A549 (cell line): ENCODE results near the gene CCR5. TPM values are rescaled to one million over a fixed set of nuclear protein-coding genes. Genes with fewer than 3 reads are reported as not detected.

Experiments
- ATAC-seq, 2 experiments: fragments of 200-7000 bp in 1 of 2; fragments of >200 bp in 1 of 2; cut with Nextera tagmentation in 1 of 2; cut with Tn5 transposase in 1 of 2; 3 replicates each; pipeline versions ENCODE4 v1.8.0 to v1.9.1; 2018 to 2020; ENCODE audit warnings: mild to moderate bottlenecking in 1 of 2, moderate library complexity in 1 of 2
- CTCF ChIA-PET: fragments of 300-600 bp; sonication (Branson Sonifier 250); formaldehyde crosslinking; extraction: SDS; loops from one replicate; lab custom pipeline; 2021; ENCODE audit warnings: antibody characterized with exemption, inconsistent platforms; lab: Yijun Ruan, JAX
- POLR2A ChIA-PET: fragments of 350-600 bp; formaldehyde crosslinking; extraction: SDS; loops from one replicate; lab custom pipeline; 2021; ENCODE audit warnings: antibody characterized with exemption, inconsistent platforms; lab: Yijun Ruan, JAX
- DNase-seq, 2 experiments: peaks; one replicate each; pipeline versions ENCODE4 v3.0.0 to v3.0.0-alpha.2; 2011 to 2016; ENCODE audit warnings: low read depth in 1 of 2, low spot score in 1 of 2
- FAIRE-seq: peaks from 2 replicates; lab custom pipeline; 2011; peaks lifted over from hg19 to GRCh38; lab: Jason Lieb, UNC
- H3K27ac ChIP-seq, 2 experiments: fragments of >200 bp; sonication (Bioruptor Twin); formaldehyde crosslinking; 3 replicates each; pipeline ENCODE4 v1.5.1; 2016 to 2017
- H3K4me1 ChIP-seq: fragments of >200 bp; sonication (Bioruptor Twin); formaldehyde crosslinking; 3 replicates; pipeline ENCODE4 v1.6.1; 2016
- H3K4me2 ChIP-seq: fragments of >200 bp; sonication (Bioruptor Twin); formaldehyde crosslinking; 3 replicates; pipeline ENCODE4 v1.6.1; 2016
- H3K4me3 ChIP-seq: fragments of >200 bp; sonication (Bioruptor Twin); formaldehyde crosslinking; 3 replicates; pipeline ENCODE4 v1.5.1; 2016
- H3K9me3 ChIP-seq: fragments of >200 bp; sonication (Bioruptor Twin); formaldehyde crosslinking; 3 replicates; pipeline ENCODE4 v1.6.1; 2016
- CEBPB ChIP-seq, 2 experiments: fragments of >200 bp in 1 of 2; sonication (Bioruptor Twin) in 1 of 2; formaldehyde crosslinking in 1 of 2; IDR thresholded peaks; 2 replicates each; pipeline ENCODE4 v1.6.1; 2012 to 2016
- CHD2 ChIP-seq: fragments of 150-350 bp; IDR thresholded peaks from 2 replicates; pipeline ENCODE4 v1.6.1; 2014; ENCODE audit warnings: low read length; ENCODE audit not compliant: partially characterized antibody
- CHD4 ChIP-seq: fragments of 200-600 bp; sonication (generic); IDR thresholded peaks from 2 replicates; pipeline ENCODE4 v1.6.1; 2016; ENCODE audit warnings: antibody characterized with exemption, mild to moderate bottlenecking, borderline replicate concordance
- EHMT2 ChIP-seq: fragments of 200-600 bp; sonication (generic); IDR thresholded peaks from 2 replicates; pipeline ENCODE4 v1.6.1; 2016; ENCODE audit warnings: antibody characterized with exemption, low read depth, mild to moderate bottlenecking, moderate library complexity
- EP300 ChIP-seq, 2 experiments: fragments of >200 bp; sonication (Bioruptor Twin); formaldehyde crosslinking; IDR thresholded peaks; 2 replicates in 1 of 2; 3 replicates in 1 of 2; pipeline ENCODE4 v1.6.1; 2016 to 2017
- ESRRA ChIP-seq: fragments of 150-350 bp; IDR thresholded peaks from 2 replicates; pipeline ENCODE4 v1.6.1; 2014; ENCODE audit warnings: mild to moderate bottlenecking, low read length, borderline replicate concordance
- FOSB ChIP-seq: fragments of 250-450 bp; sonication (Bioruptor Pico); IDR thresholded peaks from 2 replicates; pipeline ENCODE4 v1.5.0; 2020; ENCODE audit warnings: mild to moderate bottlenecking, moderate library complexity
- FOSL2 ChIP-seq, 2 experiments: fragments of 450-650 bp in 1 of 2; fragments of >200 bp in 1 of 2; sonication (Bioruptor Twin) in 1 of 2; formaldehyde crosslinking; IDR thresholded peaks; 2 replicates each; pipeline versions ENCODE4 v1.5.0 to v1.6.1; 2016 to 2020; ENCODE audit warnings: mild to moderate bottlenecking in 1 of 2, moderate library complexity in 1 of 2
- FOXS1 ChIP-seq: fragments of 250-450 bp; sonication (Bioruptor Pico); IDR thresholded peaks from 2 replicates; pipeline ENCODE4 v1.5.0; 2020; ENCODE audit warnings: mild to moderate bottlenecking, moderate library complexity
- GATA3 ChIP-seq: IDR thresholded peaks from 2 replicates; pipeline ENCODE4 v1.6.1; 2012; ENCODE audit warnings: borderline replicate concordance
- HDAC2 ChIP-seq: fragments of 200-600 bp; sonication (generic); IDR thresholded peaks from 2 replicates; pipeline ENCODE4 v1.6.1; 2016
- HOXA7 ChIP-seq: fragments of 250-450 bp; sonication (Bioruptor Pico); IDR thresholded peaks from 2 replicates; pipeline ENCODE4 v1.5.0; 2020; ENCODE audit warnings: mild to moderate bottlenecking, moderate library complexity
- HOXB5 ChIP-seq: fragments of 250-450 bp; sonication (Bioruptor Pico); IDR thresholded peaks from 2 replicates; pipeline ENCODE4 v1.5.0; 2020; ENCODE audit warnings: mild to moderate bottlenecking, moderate library complexity
- JUNB ChIP-seq: fragments of >200 bp; sonication (Bioruptor Twin); formaldehyde crosslinking; IDR thresholded peaks from 2 replicates; pipeline ENCODE4 v1.6.1; 2016
- KDM1A ChIP-seq: fragments of 200-600 bp; sonication (generic); IDR thresholded peaks from 2 replicates; pipeline ENCODE4 v1.6.1; 2016; ENCODE audit warnings: low read depth, mild to moderate bottlenecking
- MAFK ChIP-seq: fragments of 450-650 bp; IDR thresholded peaks from 2 replicates; pipeline ENCODE4 v1.6.1; 2014; ENCODE audit not compliant: partially characterized antibody
- NFE2L2 ChIP-seq: fragments of 150-350 bp; conservative IDR thresholded peaks from 2 replicates; pipeline ENCODE4 v1.6.1; 2014; ENCODE audit warnings: low read length
- NPAS2 ChIP-seq: fragments of 250-450 bp; sonication (Bioruptor Pico); IDR thresholded peaks from 2 replicates; pipeline ENCODE4 v1.8.0; 2022; ENCODE audit warnings: mild to moderate bottlenecking, moderate library complexity, borderline replicate concordance
- POLR2A ChIP-seq: IDR thresholded peaks from 2 replicates; pipeline ENCODE4 v1.6.1; 2012; ENCODE audit warnings: mild to moderate bottlenecking, low read length
- POLR2AphosphoS2 ChIP-seq: conservative IDR thresholded peaks from 2 replicates; pipeline ENCODE4 v1.6.1; 2012; ENCODE audit warnings: low read length, improper control_type of control experiment, inconsistent platforms
- RAD21 ChIP-seq, 2 experiments: fragments of >200 bp in 1 of 2; sonication (Bioruptor Twin) in 1 of 2; formaldehyde crosslinking in 1 of 2; IDR thresholded peaks in 1 of 2; conservative IDR thresholded peaks in 1 of 2; 2 replicates in 1 of 2; 3 replicates in 1 of 2; pipeline ENCODE4 v1.6.1; 2012 to 2018; ENCODE audit warnings: inconsistent platforms in 1 of 2
- RARB ChIP-seq: fragments of 250-450 bp; sonication (Bioruptor Pico); IDR thresholded peaks from 2 replicates; pipeline ENCODE4 v1.8.0; 2021; ENCODE audit warnings: mild to moderate bottlenecking, moderate library complexity
- RCOR1 ChIP-seq: fragments of 150-350 bp; IDR thresholded peaks from 2 replicates; pipeline ENCODE4 v1.6.1; 2014; ENCODE audit warnings: antibody characterized with exemption, low read length, low read depth
- SMC3 ChIP-seq: fragments of >200 bp; sonication (Bioruptor Twin); formaldehyde crosslinking; IDR thresholded peaks from 3 replicates; pipeline ENCODE4 v1.6.1; 2018; ENCODE audit warnings: inconsistent platforms
- SREBF2 ChIP-seq: fragments of 450-650 bp; IDR thresholded peaks from 2 replicates; pipeline ENCODE4 v1.6.1; 2014; ENCODE audit warnings: mild to moderate bottlenecking, moderate library complexity
- TFCP2L1 ChIP-seq: fragments of 250-450 bp; sonication (Bioruptor Pico); IDR thresholded peaks from 2 replicates; pipeline ENCODE4 v1.5.0; 2021; ENCODE audit warnings: mild to moderate bottlenecking
- TP53 ChIP-seq: fragments of 250-450 bp; sonication (Bioruptor Pico); IDR thresholded peaks from 2 replicates; pipeline ENCODE4 v1.5.0; 2021; ENCODE audit warnings: mild to moderate bottlenecking, moderate library complexity
- ZC3H11A ChIP-seq: fragments of 450-650 bp; IDR thresholded peaks from 2 replicates; pipeline ENCODE4 v1.6.1; 2014; ENCODE audit warnings: antibody characterized with exemption, mild to moderate bottlenecking
- ZFP36 ChIP-seq: fragments of 450-650 bp; IDR thresholded peaks from 2 replicates; pipeline ENCODE4 v1.6.1; 2014; ENCODE audit warnings: borderline replicate concordance; ENCODE audit not compliant: partially characterized antibody
- ZSCAN20 ChIP-seq: fragments of 250-450 bp; sonication (Bioruptor Pico); IDR thresholded peaks from 2 replicates; pipeline ENCODE4 v1.8.0; 2022; ENCODE audit warnings: mild to moderate bottlenecking, moderate library complexity
- WGBS: methylation state at CpG from one replicate; pipeline ENCODE4 v1.1.6; 2017; ENCODE audit errors: missing lambda C conversion rate; 5-methylcytosine and 5-hydroxymethylcytosine counted together
- polyA plus RNA-seq, 4 experiments: library from polyadenylated mRNA; depleted of rRNA in 3 of 4; stranded (reverse); fragments of >200 nt; fragmentation: RNase III in 1 of 4; extraction: RNeasy Plus Mini Kit Qiagen cat#74134 plus additional on column Dnase treatment in 1 of 4; gene quantifications; 2 replicates in 3 of 4; 3 replicates in 1 of 4; pipeline ENCODE4 v1.2.3, GENCODE V29; 2011 to 2017
- TF ChIP-seq, protein P1 (sequence below): IDR thresholded peaks from 2 replicates; pipeline ENCODE4 v1.6.1; 2012; ENCODE audit warnings: low read depth, borderline replicate concordance
- TF ChIP-seq, protein P2 (sequence below): fragments of 450-650 bp; IDR thresholded peaks from 2 replicates; pipeline ENCODE4 v1.6.1; 2014; ENCODE audit warnings: antibody characterized with exemption
- TF ChIP-seq, protein P3 (sequence below): IDR thresholded peaks from 2 replicates; pipeline ENCODE4 v1.6.1; 2012

Gene CCR5
- polyA plus RNA-seq, 2 of the 4 experiments (the other 2 are of a cell fraction), result not detected

DNA sequence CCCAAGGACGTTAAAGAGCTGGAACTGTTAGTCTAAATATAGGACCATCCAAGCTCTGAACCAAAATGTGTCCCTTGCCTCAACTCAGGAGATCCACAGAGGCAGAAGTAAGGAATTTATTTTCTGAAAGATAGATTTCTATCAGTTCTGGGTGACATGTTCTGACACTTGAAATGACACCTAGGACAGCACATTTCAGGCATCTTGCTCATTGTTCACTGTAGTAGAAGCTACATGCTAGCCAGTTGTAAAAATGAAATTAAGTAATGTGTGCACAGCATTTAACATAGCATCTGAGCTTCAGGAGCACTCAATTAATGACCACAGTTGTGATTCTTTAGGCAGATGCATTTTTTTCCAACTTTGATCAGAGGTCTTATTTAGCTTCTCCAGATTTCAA, 16.3 kb upstream of the CCR5 start:
- CTCF ChIA-PET, result interaction anchor here (1.4 to 1.6 kb wide), 2 partner anchors 24 to 275 kb away, joined by 3 to 4 read pairs; no protein-coding TSS in a partner anchor
- DNase-seq (no peak), FAIRE-seq (no peak), ATAC-seq (no peak)
- no peaks in the 10 kb centered on the region for H3K9me3 ChIP-seq
- H3K4me1 ChIP-seq, result no peaks in the 10 kb centered on the region
- no peak overlapping the region for H3K4me3 ChIP-seq
- POLR2A ChIA-PET, result no interaction called here
- H3K4me2 ChIP-seq, result no peak overlapping the region
- 0% methylated on average over 1 of the region's 1 CpG for WGBS
- no peak overlapping the region for H3K27ac ChIP-seq
- no peak for TF ChIP-seq ZFP36
- TF ChIP-seq FOXS1 (CRISPR knock-in tag), result no peak
- TF ChIP-seq CEBPB (IDR thresholded peaks at IDR 0.05), result no peak
- no peak for TF ChIP-seq RAD21 (conservative IDR thresholded peaks at IDR 0.05 in 1 of 2, IDR thresholded peaks at IDR 0.05 in 1 of 2)
- TF ChIP-seq KDM1A, result no peak

DNA sequence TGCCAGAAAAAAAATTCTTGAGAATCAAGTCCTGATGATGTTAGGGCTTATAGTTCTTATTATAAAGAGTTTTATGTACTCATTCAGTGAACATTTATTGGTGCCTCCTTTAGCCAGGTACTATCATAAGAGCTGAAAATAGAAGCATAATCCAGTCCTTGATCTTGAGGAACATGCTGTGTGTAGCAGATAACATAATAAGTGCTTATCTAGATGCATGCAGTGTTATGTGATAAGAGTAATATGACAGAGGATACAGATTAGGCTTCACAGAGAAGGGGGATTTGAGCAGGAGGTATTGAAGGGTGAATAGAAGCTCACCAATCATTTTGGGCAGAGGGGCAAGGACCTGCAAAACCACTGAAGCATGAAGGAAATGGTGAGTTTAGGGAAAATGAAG, 15.8 kb upstream of the CCR5 start:
- H3K4me2 ChIP-seq, result no peak overlapping the region
- TF ChIP-seq TFCP2L1 (CRISPR knock-in tag) (no peak), POLR2AphosphoS2 (no peak), HDAC2 (no peak), FOSL2 (IDR thresholded peaks at IDR 0.05) (no peak), FOSL2 (CRISPR knock-in tag; IDR thresholded peaks at IDR 0.05) (no peak), SREBF2 (no peak), HOXA7 (CRISPR knock-in tag) (no peak), SMC3 (no peak), EP300 (IDR thresholded peaks at IDR 0.05) (no peak), ESRRA (no peak), RCOR1 (no peak), NFE2L2 (no peak), CHD2 (no peak), NPAS2 (CRISPR knock-in tag) (no peak)
- TF ChIP-seq, protein P1, sequence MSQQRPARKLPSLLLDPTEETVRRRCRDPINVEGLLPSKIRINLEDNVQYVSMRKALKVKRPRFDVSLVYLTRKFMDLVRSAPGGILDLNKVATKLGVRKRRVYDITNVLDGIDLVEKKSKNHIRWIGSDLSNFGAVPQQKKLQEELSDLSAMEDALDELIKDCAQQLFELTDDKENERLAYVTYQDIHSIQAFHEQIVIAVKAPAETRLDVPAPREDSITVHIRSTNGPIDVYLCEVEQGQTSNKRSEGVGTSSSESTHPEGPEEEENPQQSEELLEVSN, result no peak
- ChIA-PET POLR2A (no interaction called here), CTCF (interaction anchor here (1.4 to 1.6 kb wide), 2 partner anchors 23 to 276 kb away, joined by 3 to 4 read pairs; no protein-coding TSS in a partner anchor)
- no peaks in the 10 kb centered on the region for H3K4me1 ChIP-seq
- no peak for DNase-seq
- no peak overlapping the region for H3K27ac ChIP-seq
- FAIRE-seq, result no peak
- H3K4me3 ChIP-seq, result no peak overlapping the region
- no peaks in the 10 kb centered on the region for H3K9me3 ChIP-seq
- no peak for ATAC-seq

DNA sequence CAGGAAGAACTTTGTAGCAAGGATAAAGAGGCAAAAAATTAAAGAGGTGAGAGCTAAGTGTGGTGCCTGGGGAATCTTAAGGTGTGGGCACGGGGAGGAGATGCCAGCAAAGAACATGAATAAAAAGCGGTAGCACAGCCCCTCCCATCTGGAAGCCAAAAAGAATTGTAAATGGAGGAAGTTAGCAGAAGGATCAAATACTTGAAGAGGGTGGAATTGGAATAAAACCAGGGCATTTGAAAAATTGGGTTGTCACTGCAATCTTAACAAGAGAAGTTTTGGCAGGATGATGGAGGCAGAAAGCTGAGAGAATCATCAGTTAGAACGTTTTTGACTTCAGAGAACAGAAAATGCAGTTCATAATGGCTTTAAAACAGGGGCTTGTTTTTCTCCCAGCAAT, 14.5 kb upstream of the CCR5 start:
- ChIA-PET POLR2A (no interaction called here), CTCF (no interaction called here)
- TF ChIP-seq RARB (CRISPR knock-in tag), result no peak
- TF ChIP-seq EHMT2, result no peak
- TF ChIP-seq TFCP2L1 (CRISPR knock-in tag), result no peak
- no peak for TF ChIP-seq HOXA7 (CRISPR knock-in tag)
- TF ChIP-seq GATA3, result no peak
- no peak for TF ChIP-seq TP53 (CRISPR knock-in tag)
- 2% methylated on average over 3 of the region's 3 CpGs for WGBS
- Histone ChIP-seq H3K9me3 (no peaks in the 10 kb centered on the region), H3K4me3 (no peak overlapping the region), H3K4me1 (no peaks in the 10 kb centered on the region), H3K27ac (no peak overlapping the region), H3K4me2 (no peak overlapping the region)
- no peak for ATAC-seq
- no peak for FAIRE-seq
- DNase-seq, result no peak

DNA sequence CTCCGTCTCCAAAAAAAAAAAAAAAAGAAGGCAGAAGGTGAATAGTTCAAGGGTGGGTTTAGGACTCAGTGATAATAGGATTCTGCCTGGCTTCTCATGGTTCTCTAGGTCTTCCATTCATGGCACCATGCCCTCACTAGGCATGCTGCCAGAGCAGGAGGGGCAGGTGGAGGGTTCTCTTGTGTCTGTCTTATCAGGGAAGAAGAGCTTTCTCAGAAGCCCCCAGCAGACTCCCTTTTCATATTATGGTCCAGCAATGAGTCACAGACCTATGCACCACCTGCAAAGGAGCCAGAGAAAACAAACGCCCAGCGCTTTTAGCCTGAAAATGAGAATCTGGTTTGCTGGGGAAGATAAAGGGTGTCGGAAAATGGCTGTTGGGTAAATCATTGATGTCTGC, 13.8 kb upstream of the CCR5 start:
- DNase-seq (no peak), FAIRE-seq (no peak), ATAC-seq (no peak)
- no peak overlapping the region for H3K4me2 ChIP-seq
- ChIA-PET POLR2A (no interaction called here), CTCF (interaction anchor here (0.6 kb wide), 1 partner anchor 226 kb away, joined by 5 read pairs; no protein-coding TSS in a partner anchor)
- H3K4me3 ChIP-seq, result no peak overlapping the region
- no peak for TF ChIP-seq HOXB5
- TF ChIP-seq, protein P2, sequence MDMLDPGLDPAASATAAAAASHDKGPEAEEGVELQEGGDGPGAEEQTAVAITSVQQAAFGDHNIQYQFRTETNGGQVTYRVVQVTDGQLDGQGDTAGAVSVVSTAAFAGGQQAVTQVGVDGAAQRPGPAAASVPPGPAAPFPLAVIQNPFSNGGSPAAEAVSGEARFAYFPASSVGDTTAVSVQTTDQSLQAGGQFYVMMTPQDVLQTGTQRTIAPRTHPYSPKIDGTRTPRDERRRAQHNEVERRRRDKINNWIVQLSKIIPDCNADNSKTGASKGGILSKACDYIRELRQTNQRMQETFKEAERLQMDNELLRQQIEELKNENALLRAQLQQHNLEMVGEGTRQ, result no peak
- TF ChIP-seq CHD2, result no peak
- TF ChIP-seq SREBF2, result no peak
- no peak for TF ChIP-seq MAFK
- no peak for TF ChIP-seq SMC3
- TF ChIP-seq POLR2A, result no peak
- TF ChIP-seq RAD21 (conservative IDR thresholded peaks at IDR 0.05 in 1 of 2, IDR thresholded peaks at IDR 0.05 in 1 of 2), result no peak
- TF ChIP-seq NFE2L2, result no peak
- TF ChIP-seq, protein P3, sequence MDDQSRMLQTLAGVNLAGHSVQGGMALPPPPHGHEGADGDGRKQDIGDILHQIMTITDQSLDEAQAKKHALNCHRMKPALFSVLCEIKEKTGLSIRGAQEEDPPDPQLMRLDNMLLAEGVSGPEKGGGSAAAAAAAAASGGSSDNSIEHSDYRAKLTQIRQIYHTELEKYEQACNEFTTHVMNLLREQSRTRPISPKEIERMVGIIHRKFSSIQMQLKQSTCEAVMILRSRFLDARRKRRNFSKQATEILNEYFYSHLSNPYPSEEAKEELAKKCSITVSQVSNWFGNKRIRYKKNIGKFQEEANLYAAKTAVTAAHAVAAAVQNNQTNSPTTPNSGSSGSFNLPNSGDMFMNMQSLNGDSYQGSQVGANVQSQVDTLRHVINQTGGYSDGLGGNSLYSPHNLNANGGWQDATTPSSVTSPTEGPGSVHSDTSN, result no peak
- TF ChIP-seq CHD4, result no peak
- no peak for TF ChIP-seq ZSCAN20 (CRISPR knock-in tag)
- no peak for TF ChIP-seq HDAC2
- TF ChIP-seq POLR2AphosphoS2, result no peak
- TF ChIP-seq EP300 (IDR thresholded peaks at IDR 0.05), result no peak
- TF ChIP-seq JUNB, result no peak
- TF ChIP-seq FOSB (CRISPR knock-in tag), result no peak
- no peak for TF ChIP-seq ZC3H11A
- TF ChIP-seq RCOR1, result no peak
- no peaks in the 10 kb centered on the region for H3K9me3 ChIP-seq
- 49% methylated on average over 4 of the region's 4 CpGs for WGBS
- H3K27ac ChIP-seq, result no peak overlapping the region
- H3K4me1 ChIP-seq, result no peaks in the 10 kb centered on the region
